ENCODE data around the gene COL2A1. TPM values are rescaled to one million over a fixed set of nuclear protein-coding genes. Genes with fewer than 3 reads are reported as not detected.

COL2A1 gene
- not detected for total RNA-seq

- 1 to 3% methylated on average over 23 to 78 of the region's 83 CpGs for WGBS, 2 donors
- ATAC-seq, result peak; percentile 28
Observed at GRCh38 chr12:48004053-48004941, at the start of gene COL2A1. Gene COL2A1 (minus strand): TSS chr12:48004476. CDS start chr12:48004321, 155 bp downstream.

GRCh38 chr12:48053883-48054282 is 49.6 kb upstream of the COL2A1 start:
- TF ChIP-seq CTCF (IDR thresholded peaks at IDR 0.05), result no peak
- TF ChIP-seq POLR2A (IDR thresholded peaks at IDR 0.05), result no peak
- H3K9me3 ChIP-seq, result no peaks in the 10 kb centered on the region
- no peaks in the 10 kb centered on the region for H3K27me3 ChIP-seq
- H3K36me3 ChIP-seq (replicated peaks in 1 of 2; ENCODE audit: insufficient read depth in 1 of 2, low read depth in 2 of 2), result no peaks in the 10 kb centered on the region
- ATAC-seq, result no peak
- H3K27ac ChIP-seq, result no peak overlapping the region
- 91 to 96% methylated on average over 4 of the region's 4 CpGs for WGBS, 2 donors
- H3K4me1 ChIP-seq, result no peaks in the 10 kb centered on the region
- intact Hi-C loops (cut with DNase I), result no loop called here
- no peak for DNase-seq
- no peak overlapping the region for H3K4me3 ChIP-seq

More at GRCh38 chr12:48004053-48004941, at the start of gene COL2A1:
- Histone ChIP-seq H3K4me3 (no peak within 1 kb of the TSS), H3K4me1 (peaks cover 44% of the 10 kb centered on the region), H3K36me3 (replicated peaks in 1 of 2; ENCODE audit: insufficient read depth in 1 of 2, low read depth in 2 of 2) (no peaks in the 10 kb centered on the region), H3K27me3 (peaks cover 0 to 35% of the 10 kb centered on the region in 2 donors), H3K27ac (no peak within 1 kb of the TSS), H3K9me3 (no peaks in the 10 kb centered on the region)
- DNase-seq, result peak in 1 of 4 donors; percentile 25
- no peak for TF ChIP-seq POLR2A (IDR thresholded peaks at IDR 0.05)
- TF ChIP-seq CTCF (IDR thresholded peaks at IDR 0.05), result no peak
- intact Hi-C loops (cut with DNase I), result no loop called here

- no peaks in the 10 kb centered on the region for H3K4me1 ChIP-seq
- H3K9me3 ChIP-seq, result no peaks in the 10 kb centered on the region
- DNase-seq (no peak), ATAC-seq (no peak)
- intact Hi-C loops (cut with DNase I), result no loop called here
- no peaks in the 10 kb centered on the region for H3K27me3 ChIP-seq
- H3K36me3 ChIP-seq (replicated peaks in 1 of 2; ENCODE audit: insufficient read depth in 1 of 2, low read depth in 2 of 2), result no peaks in the 10 kb centered on the region
- 93 to 97% methylated on average over 3 of the region's 3 CpGs for WGBS, 2 donors
- no peak overlapping the region for H3K4me3 ChIP-seq
- no peak overlapping the region for H3K27ac ChIP-seq
- TF ChIP-seq POLR2A (IDR thresholded peaks at IDR 0.05), result no peak
- no peak for TF ChIP-seq CTCF (IDR thresholded peaks at IDR 0.05)
Observed at GRCh38 chr12:48053122-48053521, 48.8 kb upstream of the COL2A1 start.

GRCh38 chr12:48051681-48052080 is 47.4 kb upstream of the COL2A1 start:
- Histone ChIP-seq H3K27ac (no peak overlapping the region), H3K4me1 (no peaks in the 10 kb centered on the region), H3K9me3 (no peaks in the 10 kb centered on the region), H3K36me3 (replicated peaks in 1 of 2; ENCODE audit: insufficient read depth in 1 of 2, low read depth in 2 of 2) (peaks cover 0 to 2% of the 10 kb centered on the region in 2 donors), H3K4me3 (no peak overlapping the region), H3K27me3 (no peaks in the 10 kb centered on the region)
- TF ChIP-seq CTCF (IDR thresholded peaks at IDR 0.05) (no peak), POLR2A (IDR thresholded peaks at IDR 0.05) (no peak)
- intact Hi-C loops (cut with DNase I), result no loop called here
- no peak for ATAC-seq
- DNase-seq, result no peak
- 95 to 98% methylated on average over 2 of the region's 2 CpGs for WGBS, 2 donors
